GM20000 (cell line): Measurements from ENCODE around the gene GCSH.
A peak's percentile ranks its signal among the peaks of the same experiment; 100 is the strongest.

Experiments used
- DNase-seq: peaks from one replicate; pipeline ENCODE4 v3.0.0; 2012; ENCODE audit warnings: low spot score
- TF ChIP-seq, protein P1 (sequence below): IDR thresholded peaks from 2 replicates; pipeline ENCODE4 v1.5.1; 2012; ENCODE audit warnings: mild to moderate bottlenecking, control low read depth; ENCODE audit errors: extremely low read depth, missing control alignments

GCSH gene

DNA sequence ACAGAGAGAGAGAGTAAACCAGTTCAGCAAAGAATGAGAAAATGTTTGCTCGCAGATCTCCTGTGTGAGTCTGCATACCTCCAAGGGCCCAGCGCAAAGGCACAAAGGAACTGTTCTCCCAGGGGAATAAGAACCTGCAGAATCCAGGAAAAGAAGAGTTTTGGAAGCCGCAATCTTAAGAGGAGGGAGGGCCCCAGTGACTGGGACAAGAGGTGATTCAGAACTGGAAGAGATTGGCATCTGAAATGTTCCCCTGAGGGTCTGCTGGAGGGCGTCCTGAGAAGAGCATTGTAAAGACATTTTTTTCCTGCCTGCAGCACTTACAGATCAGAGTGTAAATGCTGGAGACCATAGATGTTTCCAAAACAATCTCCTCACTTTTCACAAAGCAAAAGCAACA, 54.5 kb downstream of the GCSH start:
- no peak for DNase-seq
- TF ChIP-seq, protein P1, sequence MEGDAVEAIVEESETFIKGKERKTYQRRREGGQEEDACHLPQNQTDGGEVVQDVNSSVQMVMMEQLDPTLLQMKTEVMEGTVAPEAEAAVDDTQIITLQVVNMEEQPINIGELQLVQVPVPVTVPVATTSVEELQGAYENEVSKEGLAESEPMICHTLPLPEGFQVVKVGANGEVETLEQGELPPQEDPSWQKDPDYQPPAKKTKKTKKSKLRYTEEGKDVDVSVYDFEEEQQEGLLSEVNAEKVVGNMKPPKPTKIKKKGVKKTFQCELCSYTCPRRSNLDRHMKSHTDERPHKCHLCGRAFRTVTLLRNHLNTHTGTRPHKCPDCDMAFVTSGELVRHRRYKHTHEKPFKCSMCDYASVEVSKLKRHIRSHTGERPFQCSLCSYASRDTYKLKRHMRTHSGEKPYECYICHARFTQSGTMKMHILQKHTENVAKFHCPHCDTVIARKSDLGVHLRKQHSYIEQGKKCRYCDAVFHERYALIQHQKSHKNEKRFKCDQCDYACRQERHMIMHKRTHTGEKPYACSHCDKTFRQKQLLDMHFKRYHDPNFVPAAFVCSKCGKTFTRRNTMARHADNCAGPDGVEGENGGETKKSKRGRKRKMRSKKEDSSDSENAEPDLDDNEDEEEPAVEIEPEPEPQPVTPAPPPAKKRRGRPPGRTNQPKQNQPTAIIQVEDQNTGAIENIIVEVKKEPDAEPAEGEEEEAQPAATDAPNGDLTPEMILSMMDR: no peak

DNA sequence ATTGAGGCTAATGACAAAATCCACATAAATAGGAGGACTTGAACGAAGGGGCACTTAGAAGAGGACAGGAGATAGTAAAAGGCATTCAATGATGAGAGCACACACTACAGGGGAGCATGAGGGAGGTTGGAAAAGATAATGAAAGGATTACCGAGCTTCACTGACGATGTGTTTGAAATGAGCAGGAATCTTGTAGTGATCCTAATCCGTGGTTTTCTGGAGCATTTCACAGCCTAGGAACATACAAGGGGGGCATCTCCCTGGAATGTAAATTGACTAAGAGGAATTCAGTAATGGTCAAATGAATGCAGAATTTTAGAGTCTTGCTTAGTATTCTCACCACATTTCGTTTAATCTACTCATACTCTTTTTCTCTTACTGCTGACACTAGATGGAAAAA, 55.4 kb downstream of the GCSH start:
- TF ChIP-seq, protein P1: no peak
- DNase-seq: no peak

DNA sequence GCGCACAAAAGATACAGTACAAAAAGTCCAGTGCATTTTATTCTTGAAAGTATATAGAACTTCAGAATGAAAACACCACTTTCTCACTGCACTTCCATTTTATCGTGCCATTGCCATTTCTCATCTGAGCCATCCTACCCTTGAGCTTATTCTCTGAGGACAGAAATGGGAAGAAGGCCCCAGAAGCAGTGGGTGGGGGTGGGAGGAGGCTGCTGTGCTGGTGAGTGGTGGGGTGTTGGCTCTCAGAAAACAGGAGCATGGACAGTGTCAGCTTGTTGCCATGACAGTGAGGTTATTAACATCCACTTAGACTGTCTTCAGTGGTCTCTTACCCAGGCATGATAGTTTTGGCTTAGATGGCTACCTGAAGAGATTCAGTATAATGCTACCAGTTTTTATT, 56.1 kb downstream of the GCSH start:
- TF ChIP-seq, protein P1: no peak
- DNase-seq: no peak

DNA sequence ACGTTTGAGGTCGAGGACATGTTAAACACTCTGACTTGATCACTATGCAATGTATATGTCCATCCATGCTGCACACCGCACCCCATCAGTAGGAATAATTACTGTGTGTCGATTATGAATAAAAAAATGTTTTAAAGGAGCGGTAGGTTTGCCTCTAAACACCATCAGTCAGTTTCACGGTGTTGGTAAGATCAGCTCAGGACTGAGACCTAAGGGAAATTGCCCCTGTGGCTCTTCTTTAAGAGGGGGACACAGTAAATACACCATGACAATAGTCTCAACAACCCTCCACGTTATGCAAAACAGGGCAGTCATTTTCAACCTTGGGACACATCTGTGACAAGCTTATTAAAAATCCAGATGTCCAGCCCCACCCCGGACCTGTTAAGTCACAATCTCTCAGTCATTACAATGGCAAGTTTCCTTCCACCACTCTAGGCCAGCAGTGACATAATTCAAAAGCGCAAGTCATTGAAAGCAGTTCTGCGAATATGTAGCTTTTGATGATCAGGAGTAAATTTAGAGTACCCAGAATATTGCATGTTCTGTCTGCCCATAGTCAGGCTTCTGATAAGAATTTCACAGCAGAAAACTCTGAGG, 59.3 kb downstream of the GCSH start:
- TF ChIP-seq, protein P1: no peak
- peak; percentile 22 for DNase-seq

DNA sequence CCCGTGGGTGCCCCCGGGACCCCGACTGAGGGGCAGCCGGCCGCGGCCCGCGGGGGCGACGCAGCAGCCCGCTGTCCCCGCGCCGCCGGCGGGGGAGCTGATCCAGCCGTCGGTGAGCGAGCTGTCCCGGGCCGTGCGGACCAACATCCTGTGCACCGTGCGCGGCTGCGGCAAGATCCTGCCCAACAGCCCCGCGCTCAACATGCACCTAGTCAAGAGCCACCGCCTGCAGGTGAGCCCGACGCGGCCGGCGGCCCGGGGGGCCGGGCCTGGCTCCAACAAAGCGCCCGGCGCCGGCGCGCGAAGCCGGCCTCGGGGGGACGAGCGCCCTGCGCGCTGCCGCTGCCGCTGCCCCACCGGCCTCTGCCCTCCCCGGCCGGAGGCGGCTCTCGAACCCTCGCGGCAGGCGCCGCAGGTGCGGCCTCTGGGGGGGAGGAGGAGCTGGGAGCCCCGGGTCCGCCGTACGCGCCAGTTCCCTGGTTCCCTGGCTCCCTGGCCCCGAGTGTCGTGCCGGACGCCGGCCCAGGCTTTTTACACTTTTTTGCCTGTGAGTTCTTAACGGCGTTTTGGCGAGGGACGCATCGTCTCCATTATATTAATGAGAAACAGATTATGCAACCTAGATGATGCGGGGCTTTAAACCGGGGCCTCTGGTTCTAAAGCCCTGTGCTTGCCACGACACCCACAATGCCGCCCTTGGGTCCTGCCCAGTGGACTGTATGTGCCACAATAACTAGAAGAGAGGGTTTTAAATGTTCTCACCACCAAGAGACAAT, 60.0 kb downstream of the GCSH start:
- peak; percentile 69 for DNase-seq
- TF ChIP-seq, protein P1: no peak

DNA sequence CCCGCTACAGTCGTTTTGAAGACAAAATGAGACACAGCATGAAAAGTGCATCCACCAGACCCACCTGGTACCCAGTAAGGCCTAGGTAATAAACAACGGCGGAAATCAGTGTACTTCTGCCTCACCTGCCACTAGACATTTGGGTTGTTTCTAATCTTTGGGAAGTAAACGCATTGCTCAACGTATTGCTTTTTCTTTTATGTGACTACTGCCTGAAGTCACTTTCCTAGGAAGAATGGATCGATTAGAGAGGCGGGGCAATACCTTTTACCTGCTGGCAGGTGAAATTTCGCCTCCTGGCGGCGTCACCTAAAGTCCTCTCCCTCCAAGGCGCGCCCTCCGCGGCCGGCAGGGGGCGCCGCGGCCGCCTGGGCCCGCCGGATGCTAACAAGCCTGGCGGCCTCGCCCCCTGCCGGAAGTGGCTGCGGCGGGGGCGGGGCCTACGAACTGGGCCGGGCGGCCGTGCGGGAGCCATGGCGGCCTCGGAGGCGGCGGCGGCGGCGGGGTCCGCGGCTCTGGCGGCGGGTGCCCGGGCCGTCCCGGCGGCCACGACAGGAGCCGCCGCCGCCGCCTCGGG, 60.7 kb downstream of the GCSH start, which contains the start of gene ATMIN:
TSS of gene ATMIN (plus strand) at position 445 of the 577 bp plus-strand sequence. CDS start at position 474, 29 bp downstream.
- TF ChIP-seq, protein P1: peak; percentile 99
- DNase-seq: peak; percentile 99
